ENCODE measurements around the gene ZNF668.
A peak's percentile ranks its signal among the peaks of the same experiment; 100 is the strongest.
"Not testable (repeated sequence)": the region's sequence is repeated elsewhere in the genome, so short reads cannot be mapped to it uniquely, and the experiment has no call there.

ZNF668 gene

DNA sequence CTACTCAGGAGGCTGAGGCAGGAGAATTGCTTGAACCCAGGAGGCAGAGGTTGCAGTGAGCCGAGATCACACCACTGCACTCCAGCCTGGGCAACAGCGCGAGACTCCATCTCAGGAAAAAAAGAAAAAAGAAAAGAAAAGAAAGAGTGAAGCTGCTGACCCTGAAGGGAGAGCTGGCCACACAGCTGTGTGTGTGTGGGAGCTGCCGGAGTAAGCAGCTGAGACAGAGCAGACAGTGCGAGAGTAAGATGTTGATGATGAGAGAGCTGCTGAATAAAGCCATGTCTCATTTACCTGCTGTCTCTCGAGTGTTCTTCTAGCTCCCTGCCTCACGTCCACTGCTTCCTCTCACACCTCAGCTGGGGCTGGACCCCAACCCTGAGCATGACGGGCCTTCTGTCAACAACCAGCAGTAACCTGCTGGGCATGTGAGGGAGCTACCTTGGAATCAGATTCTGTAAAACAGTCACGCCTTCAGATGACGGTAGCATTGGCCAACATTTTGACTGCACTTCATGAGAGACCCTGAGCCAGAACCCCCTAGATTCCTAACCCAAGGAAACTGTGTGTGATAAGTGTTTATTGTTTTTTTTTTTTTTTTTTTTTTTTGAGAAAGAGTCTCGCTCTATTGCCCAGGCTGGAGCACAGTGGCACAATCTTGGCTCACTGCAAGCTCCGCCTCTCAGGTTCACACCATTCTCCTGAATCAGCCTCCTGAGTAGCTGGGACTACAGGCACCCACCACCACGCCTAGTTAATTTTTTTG lies 27.0 kb upstream of the ZNF668 start:
- not testable (repeated sequence) for DNase-seq (ENCODE audit: low spot score)

DNA sequence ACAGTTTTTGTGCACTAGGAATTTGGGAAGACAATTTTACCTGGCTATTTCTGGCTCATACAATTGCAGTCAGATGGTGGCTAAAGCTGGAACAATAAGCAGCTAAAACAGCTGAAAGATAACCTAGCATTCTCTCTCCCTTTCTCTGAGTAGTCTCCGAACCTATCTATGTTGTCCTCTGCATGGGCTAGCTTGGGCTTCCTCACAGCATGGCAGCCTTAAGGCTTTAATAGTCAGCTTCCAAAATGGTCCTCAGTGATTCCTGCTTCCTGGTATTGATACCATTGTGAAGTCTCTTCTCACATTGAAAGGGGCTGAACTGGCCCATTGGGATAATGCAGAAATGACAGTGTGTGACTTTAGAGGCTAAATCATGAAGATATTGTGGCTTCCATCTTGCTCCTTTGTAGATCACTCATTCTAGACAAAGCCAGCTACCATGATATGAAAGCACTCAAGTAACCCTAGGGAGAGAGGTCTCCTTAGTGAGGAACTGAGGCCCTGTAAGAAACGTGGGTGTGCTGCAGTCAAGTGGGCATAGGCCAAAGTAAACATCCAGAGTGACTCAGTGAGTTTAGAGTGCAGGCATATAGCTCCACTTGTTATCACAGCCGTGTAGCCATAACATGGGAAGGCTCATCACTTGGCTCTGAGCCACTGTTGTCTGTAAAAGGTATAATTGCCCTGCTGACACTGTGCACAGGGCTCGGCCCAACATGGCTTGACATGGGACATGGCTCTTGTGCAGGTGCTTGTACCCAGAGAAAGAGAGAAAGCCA lies 26.0 kb upstream of the ZNF668 start:
- no peak for DNase-seq (ENCODE audit: low spot score)

DNA sequence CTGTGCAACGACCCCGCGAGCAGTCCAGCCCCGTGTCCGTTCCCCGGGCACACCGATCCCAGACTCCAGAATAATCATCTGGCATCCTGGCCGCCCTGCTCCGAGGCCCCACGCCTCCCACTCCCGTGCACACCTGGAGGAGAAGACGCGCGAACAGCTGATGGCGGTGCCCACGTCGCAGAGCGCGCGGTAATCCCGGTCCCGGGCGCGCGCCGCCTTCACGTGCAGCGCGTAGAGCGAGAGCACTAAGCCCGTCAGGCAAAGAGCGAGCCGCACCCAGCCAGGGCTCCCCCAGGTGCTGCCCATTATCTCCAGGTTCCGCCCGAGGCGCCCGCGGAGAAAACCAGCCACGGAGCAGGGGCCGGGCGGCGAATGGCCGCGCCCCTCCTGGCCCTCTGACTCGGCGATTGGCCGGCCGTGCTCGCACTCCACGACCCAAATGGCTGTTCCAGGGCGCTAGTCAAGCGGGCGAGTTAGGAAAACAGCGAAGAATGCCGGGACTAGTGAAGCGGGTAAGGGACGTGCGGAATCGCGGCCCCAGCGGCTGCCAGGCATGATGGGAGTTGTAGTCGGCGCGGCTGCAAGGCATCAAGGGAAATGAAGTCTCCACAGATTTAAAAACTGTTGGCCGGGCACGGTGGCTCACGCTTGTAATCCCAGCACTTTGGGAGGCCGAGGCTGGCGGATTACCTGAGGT lies 20.5 kb upstream of the ZNF668 start, which contains the start of gene VKORC1:
TSS of gene VKORC1 (minus strand) at position 374 of the 697 bp plus-strand sequence. CDS start at position 306, 68 bp downstream.
- peak; percentile 95 for DNase-seq (ENCODE audit: low spot score)

DNA sequence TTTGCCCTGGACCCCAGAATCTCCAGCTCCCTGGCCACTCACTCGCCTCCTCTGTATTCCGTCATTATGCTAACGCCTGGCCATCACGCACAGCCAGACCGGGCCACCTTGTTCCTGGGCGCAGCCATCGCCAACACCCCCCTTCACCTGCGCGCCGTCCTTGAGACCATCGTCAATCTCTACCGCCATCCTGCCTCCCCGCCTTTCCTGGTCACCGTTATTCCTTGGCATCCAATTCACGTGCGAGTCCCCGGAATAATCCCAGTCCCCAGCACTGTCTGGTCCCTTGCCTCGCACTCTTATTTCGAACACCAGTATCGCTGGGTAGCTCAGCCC lies 20.0 kb upstream of the ZNF668 start:
- DNase-seq (ENCODE audit: low spot score): no peak

GRCh38 chr16:31093132-31093703 lies 19.2 kb upstream of the ZNF668 start:
- no peak for DNase-seq (ENCODE audit: low spot score)

- DNase-seq (ENCODE audit: low spot score): no peak
Observed at GRCh38 chr16:31092330-31092729, 18.3 kb upstream of the ZNF668 start.

DNA sequence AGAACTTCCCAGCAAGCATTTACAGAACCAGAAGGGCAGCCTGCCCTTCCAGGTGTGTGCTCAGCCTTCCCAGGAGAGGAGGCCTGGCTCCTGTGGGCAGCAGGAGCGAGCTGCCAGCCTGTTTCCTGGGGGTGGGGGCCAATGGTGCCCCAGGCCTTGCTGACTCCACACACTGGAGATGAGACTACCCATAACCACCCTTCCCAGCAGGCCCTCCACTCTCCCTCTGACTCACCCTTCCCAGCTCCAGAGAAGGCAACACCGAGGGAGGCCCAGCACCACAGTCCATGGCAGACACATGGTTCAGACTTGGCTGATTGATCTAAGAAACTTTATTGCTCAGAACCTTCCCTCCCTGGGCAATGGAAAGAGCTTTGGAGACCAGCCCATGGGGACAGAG lies 16.5 kb upstream of the ZNF668 start:
- no peak for DNase-seq (ENCODE audit: low spot score)

DNA sequence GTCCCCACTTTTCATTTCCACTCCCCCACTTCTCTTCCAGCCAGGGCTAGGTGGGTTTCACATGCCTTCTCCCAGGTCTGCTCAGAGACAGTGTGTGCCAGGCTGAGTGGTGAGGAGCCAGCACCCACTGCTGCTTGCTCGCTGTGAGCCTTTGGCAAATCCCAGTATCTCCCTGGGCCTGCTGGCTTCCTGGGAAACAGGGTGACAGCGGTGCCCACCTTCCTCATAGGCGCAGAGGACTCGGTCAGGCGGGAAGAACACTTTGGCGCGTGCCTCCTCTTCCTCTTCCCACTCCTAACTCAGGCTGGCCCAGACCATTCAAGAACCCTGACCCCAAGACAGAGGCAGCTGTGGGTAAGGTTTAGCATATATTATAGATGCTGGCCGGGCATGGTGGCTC lies 15.2 kb upstream of the ZNF668 start:
- no peak for DNase-seq (ENCODE audit: low spot score)

DNA sequence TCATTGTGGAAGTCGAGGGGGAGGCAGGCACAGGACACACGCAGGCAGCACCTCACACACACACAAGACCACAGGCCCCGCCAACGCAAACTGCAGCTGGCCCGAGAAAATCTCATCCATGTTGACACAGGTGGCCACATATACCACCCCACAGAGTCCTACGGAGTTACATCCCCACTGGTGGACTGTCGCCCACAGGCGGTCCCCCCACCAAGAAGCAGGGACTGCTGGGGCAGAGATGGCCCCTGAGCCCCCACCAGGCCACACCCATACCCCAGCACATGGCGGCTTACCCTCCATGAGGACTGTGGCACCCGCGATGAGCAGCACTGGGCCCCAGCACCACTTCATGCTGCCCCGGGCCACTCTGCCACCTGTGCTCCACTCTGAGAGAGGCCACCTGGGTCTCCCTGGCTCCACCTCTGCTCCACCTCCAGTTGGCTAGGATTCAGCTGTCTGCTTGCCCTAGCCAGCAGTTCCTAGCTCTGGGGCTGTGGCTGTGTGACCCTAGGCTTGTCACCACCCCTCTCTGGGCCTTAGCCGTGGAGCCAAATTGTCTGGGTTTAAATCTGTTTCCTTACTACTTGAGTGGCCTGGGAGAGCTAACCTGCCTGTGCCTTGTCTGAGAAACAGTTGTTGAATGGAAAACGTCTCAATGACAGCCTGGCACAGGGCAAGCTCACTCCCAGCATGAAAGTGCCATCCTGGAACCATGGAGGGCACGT lies 14.6 kb upstream of the ZNF668 start, which contains the start of gene PRSS53:
TSS of gene PRSS53 (minus strand) at position 485 of the 725 bp plus-strand sequence. CDS start at position 351, 134 bp downstream.
- no peak for DNase-seq (ENCODE audit: low spot score)

DNA sequence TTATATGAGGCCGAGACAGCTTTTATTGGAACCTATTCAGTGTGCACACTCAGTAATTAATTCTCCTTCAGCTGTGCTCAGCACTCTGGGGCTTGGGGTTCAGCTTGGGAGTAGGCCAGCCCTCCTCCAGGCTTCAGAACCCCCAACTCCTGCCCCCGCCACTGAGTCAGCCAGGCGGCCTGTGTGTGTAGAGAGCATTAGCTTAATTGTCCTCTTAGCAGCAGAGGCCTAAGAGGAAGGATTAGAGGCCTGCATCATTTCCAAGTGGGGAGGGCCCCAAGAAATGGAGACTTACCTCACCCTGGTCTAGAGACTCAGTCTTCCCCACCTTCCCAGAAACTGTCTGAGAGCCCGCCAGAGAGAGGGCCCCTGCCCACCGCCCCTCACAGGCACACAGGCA lies 13.9 kb upstream of the ZNF668 start:
- no peak for DNase-seq (ENCODE audit: low spot score)

- DNase-seq (ENCODE audit: low spot score): no peak
Observed at GRCh38 chr16:31087481-31087880, 13.4 kb upstream of the ZNF668 start.

GRCh38 chr16:31086629-31086906 lies 12.5 kb upstream of the ZNF668 start:
- no peak for DNase-seq (ENCODE audit: low spot score)

DNA sequence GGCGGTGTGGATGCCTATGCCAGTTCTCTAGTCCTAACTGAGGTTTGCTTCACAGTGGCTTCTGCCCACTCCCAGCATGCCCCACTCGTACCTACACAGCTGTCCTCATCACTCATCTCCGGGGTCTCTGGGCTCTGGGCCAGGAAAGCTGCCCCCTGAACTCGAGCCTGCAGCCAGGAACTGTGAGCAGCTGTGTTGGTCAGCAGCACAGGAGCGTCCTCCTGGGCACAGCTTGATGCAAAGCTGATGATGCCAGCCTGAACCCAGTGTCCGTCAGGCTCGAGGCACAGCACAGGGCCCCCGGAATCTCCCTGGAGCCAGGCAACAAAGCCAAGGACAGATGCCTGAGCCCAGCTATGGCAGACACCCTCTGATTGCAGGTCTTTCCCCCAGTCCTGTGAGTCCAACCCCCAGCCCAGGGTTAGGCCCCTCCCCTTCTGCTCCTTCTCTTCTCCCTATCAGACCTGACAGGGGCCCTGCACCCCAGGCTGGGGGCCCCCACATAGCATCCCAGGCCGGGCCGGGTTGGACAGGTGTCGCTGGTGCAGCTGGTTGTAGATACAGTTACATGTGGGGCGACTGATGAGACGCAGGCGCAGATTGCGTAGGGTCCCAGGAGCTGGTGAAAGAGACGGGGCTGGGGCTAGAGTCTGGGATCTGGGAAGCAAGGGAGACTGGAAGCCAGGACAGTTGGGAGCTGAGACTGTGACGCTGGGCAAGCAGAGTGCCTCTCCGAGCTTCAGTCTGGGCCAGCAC lies 12.0 kb upstream of the ZNF668 start:
- no peak for DNase-seq (ENCODE audit: low spot score)

DNA sequence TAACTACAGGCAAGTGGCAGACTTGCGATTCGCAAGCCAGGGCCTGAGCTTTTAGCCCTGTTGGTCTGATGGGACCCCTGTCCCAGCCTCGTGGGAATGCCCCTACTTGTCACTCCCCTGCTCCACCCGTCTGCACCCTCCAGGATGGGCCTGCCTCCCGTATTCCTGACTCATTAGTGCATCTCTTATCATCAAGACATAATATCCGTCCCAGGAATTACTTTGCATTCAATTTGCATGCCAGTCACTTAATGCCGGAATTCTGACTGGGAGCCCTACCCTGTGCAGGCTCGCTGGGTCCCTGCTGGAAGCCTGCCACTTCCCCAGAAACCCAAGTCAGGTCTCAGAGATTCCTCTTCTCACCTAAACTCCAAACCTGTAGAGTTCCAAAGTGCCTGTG lies 11.4 kb upstream of the ZNF668 start:
- no peak for DNase-seq (ENCODE audit: low spot score)

GRCh38 chr16:31084584-31085302 lies 10.7 kb upstream of the ZNF668 start:
- DNase-seq (ENCODE audit: low spot score): no peak

DNA sequence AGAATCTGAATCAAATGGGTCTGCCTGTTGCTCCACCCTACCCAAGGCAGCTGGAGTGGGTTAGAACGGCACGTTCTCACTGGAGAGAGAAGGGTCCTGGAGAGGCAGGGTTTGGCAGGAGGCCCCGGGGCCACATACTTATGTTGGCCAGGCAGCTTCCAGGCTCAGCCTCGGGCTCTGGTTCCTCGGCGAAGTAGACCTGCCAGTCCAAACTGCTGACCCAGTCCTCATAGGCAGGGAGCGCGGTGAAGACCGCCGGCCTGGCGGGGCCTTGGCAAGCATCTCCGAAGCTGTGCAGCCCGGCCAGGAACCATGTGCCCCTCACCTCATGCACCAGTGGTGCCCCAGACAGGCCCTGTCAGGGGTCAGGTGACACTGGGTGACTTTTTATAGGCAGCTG lies 9.9 kb upstream of the ZNF668 start:
- DNase-seq (ENCODE audit: low spot score): no peak

DNA sequence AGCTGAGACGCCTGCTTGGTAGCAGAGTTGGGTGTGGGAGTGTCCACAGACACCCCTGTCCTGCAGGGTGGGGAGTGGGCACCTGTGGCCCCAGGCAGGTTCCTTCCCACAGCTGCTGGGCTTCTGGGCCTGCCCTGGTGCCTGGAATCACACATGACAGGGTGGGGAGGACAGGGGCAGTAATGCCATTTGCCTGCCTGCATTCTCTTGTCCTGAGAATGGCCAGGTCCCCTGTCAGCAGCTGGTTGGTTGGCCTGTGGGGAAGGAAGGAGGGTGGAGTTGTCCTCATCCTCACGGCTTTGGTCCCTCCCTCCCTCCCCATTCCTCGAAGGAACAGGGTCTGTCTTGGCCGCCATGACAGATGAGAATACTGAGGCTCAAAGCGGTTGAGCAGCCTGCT lies 9.5 kb upstream of the ZNF668 start:
- no peak for DNase-seq (ENCODE audit: low spot score)

- DNase-seq (ENCODE audit: low spot score): no peak
Observed at GRCh38 chr16:31083081-31083480, 9.0 kb upstream of the ZNF668 start.

- DNase-seq (ENCODE audit: low spot score): no peak
Observed at GRCh38 chr16:31082368-31083045, 8.5 kb upstream of the ZNF668 start.

Measured in activated CD4-positive, alpha-beta T cell treated with anti-CD3 and anti-CD28 coated beads, Interleukin-2, Interleukin-4, amounts not matched to agents 100 ng/mL and 50 ng/mL, durations not matched to agents 16 hours and 8 hours (primary cell).